Limb (tissue), 2 donors: ENCODE measurements around the gene LIMA1.
"Not testable (repeated sequence)": the region's sequence is repeated elsewhere in the genome, so short reads cannot be mapped to it uniquely, and the experiment has no call there.

Source experiments
- DNase-seq, 2 donors: peaks; one replicate each; pipeline ENCODE4 v3.0.0-alpha.2; 2016; ENCODE audit errors: extremely low spot score in 2 of 2

The LIMA1 gene

DNA sequence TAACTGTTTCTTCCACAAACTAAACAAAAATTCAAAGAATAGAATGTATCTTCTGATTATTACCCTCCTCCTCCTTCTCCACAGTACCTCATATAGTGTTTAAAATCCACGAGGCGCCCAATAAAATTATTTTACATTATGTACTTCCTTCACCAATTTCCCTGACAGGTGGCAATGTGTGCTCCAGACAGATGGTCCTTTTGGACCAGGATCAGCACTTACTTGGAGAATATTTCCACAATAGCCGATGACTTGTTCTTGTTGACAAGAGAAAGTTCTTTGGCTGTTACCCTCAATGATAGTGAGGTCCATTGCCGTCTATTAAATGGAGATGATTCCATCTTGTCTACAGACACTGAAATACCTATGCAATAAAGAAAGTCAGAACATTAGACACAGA, 34.9 kb downstream of the LIMA1 start:
- no peak for DNase-seq

DNA sequence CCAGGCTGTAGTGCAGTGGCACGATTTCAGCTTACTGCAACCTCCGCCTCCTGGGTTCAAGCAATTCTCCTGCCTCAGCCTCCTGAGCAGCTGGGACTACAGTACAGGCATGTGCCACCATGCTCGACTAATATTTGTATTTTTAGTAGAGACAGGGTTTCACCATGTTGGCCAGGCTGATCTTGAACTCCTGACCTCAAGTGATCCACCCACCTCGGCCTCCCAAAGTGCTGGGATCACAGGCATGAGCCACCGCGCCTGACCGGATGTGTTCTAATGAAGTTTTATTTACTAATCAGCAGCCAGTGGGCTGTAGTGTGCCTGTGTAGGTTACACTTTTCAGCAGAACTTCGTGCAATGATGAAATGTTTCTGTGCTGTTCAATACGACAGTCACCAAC, 35.7 kb downstream of the LIMA1 start:
- not testable (repeated sequence) for DNase-seq

DNA sequence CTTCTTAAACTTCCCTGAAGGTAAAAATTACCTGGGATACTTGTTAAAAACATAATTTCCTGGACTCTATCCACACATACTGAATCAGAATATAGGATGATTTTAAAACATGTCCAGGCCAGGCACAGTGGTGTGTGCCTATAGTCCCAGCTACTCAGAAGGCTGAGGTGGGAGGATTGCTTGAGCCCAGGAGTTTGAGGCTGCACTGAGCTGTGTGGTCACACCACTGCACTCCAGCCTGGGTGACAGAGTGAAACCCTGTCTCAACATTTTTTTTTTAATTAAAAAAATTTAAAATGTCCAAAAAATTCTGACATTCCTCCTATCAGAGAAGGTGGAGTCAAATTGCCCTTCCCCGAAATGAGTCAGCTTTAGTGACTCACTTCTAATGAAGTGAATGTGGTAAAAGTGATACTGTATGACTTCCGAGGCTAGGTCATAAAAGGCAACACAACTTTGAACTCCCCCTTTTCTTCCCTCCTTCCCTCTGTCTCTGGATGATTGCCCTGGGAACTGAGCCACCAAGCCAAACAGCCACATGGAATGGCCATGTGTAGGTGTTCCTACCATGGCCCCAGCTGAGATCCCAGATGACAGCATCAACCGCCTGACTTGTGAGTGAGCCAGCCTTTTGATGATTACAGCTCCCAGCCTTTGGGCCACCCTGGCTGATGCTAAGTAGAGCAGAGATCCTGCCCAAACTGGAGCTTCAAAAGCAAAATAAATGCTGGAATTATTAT, 36.3 kb downstream of the LIMA1 start:
- DNase-seq = no peak

DNA sequence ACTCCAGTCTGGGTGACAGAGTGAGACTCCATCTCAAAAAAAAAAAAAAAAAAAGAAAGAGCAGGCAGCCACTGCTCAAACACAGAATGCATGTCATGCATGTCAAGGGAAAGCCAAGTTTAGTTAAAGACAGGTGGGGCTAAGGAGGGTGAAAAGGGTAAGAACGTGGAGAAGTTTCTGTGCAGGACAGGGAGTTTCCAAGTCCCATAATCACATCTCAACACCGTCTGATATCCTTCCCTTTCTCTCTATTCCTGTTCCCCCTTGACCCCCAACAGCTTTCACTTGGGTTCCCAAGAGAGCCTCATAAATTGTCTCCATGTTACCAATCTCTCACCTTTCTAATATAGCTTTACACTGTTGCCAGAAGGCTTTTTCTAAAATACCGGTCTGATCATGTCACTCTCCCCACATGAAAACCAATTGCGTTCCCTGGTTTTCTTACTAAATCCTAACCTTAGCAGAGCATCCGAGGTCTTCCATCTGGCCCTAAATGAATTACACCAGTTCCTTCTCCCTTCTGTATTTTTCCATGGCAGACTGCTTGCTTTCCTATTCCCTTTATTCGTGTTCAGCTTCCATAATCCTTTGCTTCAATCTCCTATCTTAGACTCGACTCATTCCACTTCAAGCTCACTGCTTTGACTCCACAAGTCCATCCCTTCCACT, 37.0 kb downstream of the LIMA1 start:
- no peak for DNase-seq

GRCh38 chr12:50243507-50243906, 39.8 kb downstream of the LIMA1 start:
- no peak for DNase-seq

DNA sequence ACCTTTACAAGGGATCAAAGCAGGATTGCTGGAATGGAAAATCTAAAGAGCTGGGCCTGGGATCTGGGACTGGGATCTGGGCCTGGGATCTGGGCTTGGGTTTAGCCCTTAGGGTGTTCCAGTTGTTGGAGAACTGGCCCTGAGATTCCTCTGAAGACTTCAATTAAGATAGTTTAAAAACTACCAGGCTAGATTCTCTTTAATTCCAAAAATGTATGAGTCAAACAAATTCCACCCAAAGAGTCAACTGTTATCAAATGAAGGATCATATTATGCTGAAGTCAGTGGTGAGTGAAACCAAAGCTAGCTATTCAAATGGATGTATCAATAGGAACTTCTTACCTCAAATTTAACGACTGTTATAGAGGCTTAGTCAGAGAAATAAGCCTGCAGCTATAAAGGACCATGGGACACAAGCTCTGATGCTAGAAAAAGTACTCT, 40.5 kb downstream of the LIMA1 start:
- DNase-seq = no peak

DNA sequence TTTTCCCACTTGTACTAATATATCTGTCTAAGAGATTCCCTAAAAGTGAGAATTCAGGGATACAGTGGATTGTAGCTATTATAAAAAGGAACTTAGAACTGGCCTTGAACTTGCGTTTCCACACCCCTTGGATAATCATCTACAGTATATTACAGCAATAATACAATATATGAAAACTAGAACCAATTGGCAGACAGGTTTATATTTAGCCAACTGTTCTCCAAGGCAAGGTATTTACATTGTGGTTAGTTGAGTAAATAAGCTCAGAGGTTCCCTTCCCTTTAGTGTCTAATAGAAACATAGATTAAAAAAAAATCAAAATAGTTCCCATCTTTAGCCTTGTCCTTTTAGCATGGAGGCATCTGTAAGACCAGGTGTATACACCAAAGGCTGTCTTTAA, 42.1 kb downstream of the LIMA1 start:
- DNase-seq = no peak

DNA sequence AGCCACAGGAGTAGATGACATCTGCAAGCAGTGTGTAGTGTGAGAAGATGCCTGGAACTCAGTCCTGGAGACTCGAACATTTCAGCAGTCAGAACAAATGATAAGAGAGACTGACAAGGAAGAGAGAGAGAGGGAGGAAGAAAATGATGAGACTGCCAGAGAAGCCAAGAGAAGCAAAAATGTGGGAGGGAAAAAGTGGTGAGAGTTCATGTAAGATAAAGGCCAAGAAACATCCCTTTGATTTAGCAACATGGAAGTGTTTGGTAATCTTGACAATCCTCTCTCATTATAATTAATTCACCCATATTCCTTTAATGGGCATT, 42.6 kb downstream of the LIMA1 start:
- DNase-seq = no peak

- DNase-seq = no peak
These were observed 43.1 kb downstream of the LIMA1 start for GRCh38 chr12:50240096-50240791.

- no peak for DNase-seq
These were observed 43.9 kb downstream of the LIMA1 start for GRCh38 chr12:50239355-50239891.

- no peak for DNase-seq
These were observed 49.0 kb downstream of the LIMA1 start for GRCh38 chr12:50234347-50234746.

- DNase-seq = no peak
These were observed 50.5 kb downstream of the LIMA1 start for GRCh38 chr12:50232771-50233209.

DNA sequence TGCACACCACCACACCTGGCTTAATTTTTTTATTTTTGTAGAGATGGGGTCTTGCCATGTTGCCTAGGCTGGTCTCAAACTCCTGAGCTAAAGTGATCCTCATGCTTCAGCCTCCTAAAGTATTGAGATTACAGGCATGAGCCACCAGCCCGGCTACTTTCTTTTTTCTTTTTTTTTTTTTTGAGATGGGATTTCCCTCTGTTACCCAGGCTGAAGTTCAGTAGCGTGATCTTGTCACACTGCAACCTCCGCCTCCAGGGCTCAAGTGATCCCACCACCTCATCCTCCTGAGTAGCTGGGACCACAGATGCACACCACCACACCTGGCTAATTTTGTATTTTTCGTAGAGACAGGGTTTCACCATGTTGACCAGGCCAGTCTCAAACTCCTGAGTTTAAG, 51.1 kb downstream of the LIMA1 start:
- DNase-seq = no peak

DNA sequence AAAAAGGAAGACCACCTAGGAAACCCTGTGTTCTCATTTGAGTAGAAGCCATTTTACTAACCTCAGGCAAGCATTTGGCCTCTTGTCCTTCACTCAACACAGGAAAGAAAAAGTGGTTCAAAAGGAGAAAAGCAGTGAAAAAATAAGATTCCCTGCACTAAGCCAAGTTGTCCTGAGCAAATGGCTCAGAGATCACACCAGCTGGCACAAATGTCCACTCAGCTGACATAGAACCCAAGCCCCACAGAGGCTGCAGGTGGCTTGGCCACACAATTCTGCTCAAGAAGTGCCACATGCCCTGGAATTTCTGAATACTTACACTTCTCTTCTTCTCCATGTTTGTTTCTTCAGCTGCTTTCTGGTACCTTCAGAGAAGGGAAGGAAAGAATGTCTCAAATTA, 52.0 kb downstream of the LIMA1 start:
- no peak for DNase-seq

- DNase-seq = no peak
These were observed 53.1 kb downstream of the LIMA1 start for GRCh38 chr12:50230217-50230616.

GRCh38 chr12:50224026-50224692, 59.2 kb downstream of the LIMA1 start:
- DNase-seq = no peak

DNA sequence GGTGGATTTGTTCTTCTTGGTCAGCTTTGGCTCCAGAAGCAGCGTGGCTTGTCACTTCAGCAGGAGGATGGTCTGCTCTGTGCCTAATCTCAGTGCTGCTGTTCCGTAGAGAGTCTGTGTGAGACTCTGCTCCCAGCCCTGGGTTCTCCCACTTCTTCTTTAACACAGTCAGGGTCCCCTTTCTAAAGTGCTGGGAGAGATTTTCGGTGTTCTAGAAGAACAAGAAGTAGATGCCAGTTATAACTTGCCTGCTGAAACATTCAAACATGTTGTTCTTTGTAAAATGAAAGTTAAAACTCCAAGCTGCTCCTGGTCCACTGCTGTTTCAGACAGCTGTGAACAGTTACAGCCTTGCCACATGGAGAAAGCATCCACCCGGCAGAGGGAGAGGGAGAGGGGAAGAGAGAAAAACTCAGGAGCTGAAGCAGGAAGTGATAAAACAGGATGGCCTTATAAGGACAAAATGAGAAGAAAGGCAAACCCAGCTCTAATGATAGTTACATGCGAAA, 61.0 kb downstream of the LIMA1 start:
- peak; percentile 72 to 91 for DNase-seq

- DNase-seq = peak; percentile 45 to 94
These were observed 61.9 kb downstream of the LIMA1 start for GRCh38 chr12:50221228-50222008.

GRCh38 chr12:50220363-50220995, 62.8 kb downstream of the LIMA1 start:
- DNase-seq = peak; percentile 47 to 81

GRCh38 chr12:50219544-50219943, 63.8 kb downstream of the LIMA1 start:
- no peak for DNase-seq
